ENCODE results near the gene NFYB. TPM values are rescaled to one million over a fixed set of nuclear protein-coding genes. Genes with fewer than 3 reads are reported as not detected.
A peak's percentile ranks its signal among the peaks of the same experiment; 100 is the strongest.

The NFYB gene
- total RNA-seq, 1 experiment from 2014 or later: 36.7 TPM

DNA sequence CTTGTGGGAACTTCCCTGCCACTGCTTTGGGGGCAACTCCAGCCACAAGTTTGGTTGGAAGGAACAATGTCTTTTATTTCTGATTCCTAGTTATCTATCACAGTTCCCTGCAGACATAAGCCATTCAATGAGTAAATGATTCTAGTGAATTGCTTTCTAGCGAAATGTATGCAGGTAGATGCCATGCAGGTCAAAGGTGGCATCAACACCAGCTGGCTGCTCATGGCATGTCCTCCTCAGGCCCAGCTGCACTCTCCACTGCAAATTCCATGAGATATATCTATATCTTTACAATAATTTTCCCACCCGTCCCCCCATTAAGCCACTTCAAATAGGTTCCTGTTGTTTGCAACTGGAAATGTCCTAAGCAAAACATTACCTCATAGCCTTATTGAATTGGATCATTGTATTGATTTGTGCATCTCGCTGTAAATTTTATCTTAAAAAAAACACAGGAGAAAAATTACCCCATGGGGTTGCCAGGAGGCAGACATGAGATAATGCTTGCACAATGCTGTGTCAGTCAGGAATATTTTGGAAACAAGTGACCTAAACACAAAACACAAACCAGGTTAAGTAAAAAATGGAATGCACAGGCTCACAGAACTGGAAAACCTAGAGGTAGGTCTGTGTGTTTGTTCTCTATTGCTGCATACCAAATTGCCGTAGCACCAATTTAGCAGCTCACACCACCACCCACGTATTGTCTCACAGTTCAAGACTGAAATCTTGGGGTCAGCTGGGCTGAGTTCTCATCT is 44.8 kb upstream of the NFYB start:
- Histone ChIP-seq H3K4me2 (no peak overlapping the region), H3K9me2 (ENCODE audit: insufficient read depth) (no peaks in the 10 kb centered on the region), H3K9me3 (ENCODE audit: insufficient read depth, low read depth) (no peaks in the 10 kb centered on the region; the same call in 1 of the 2 replicates), H4K20me1 (ENCODE audit: insufficient read depth) (no peaks in the 10 kb centered on the region), H3K36me3 (ENCODE audit: low read depth) (no peaks in the 10 kb centered on the region), H3K27me3 (ENCODE audit: insufficient read depth, low read depth) (no peaks in the 10 kb centered on the region), H3K4me1 (replicated peaks; ENCODE audit: insufficient read depth) (peaks cover 24% of the 10 kb centered on the region), H3K79me2 (ENCODE audit: low read depth) (no peaks in the 10 kb centered on the region), H3F3A (ENCODE audit: insufficient read depth, low read depth) (peaks cover 10% of the 10 kb centered on the region), H3K27ac (no peak overlapping the region), H2AFZ (no peak overlapping the region), H3K4me3 (no peak overlapping the region)
- BruUV-seq (replicated peaks): no TSS peak
- CTCF ChIA-PET: no interaction called here
- no peak for TF ChIP-seq EZH2 (IDR thresholded peaks at IDR 0.05; ENCODE audit: low read depth)
- POLR2A ChIA-PET (ENCODE audit: unreplicated experiment): no interaction called here
- DNase-seq: peak in 1 of 2 experiments; percentile 59
- intact Hi-C loops (cut with micrococcal nuclease; ENCODE audit: unreplicated experiment): no loop called here

DNA sequence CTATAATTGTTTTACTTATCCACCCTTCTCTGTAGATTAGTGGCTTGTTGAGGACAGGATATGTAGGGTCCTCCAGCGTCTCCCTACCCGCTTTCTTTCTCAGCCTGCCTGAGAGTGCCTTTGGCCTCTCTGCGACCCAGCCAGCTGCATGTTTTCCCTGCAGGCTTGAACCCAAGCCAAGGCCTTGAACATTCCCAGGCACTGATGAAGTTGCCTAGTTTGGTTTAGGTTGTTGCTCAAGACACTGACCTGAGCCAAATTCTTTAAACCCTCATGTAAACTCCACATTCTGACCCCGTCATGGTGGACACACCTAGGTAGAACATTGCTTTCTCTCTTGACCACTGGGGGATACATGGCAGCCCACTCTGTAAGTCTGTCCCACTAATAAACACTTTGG is 44.1 kb upstream of the NFYB start:
- H3K9me2 ChIP-seq (ENCODE audit: insufficient read depth): no peaks in the 10 kb centered on the region
- H3K36me3 ChIP-seq (ENCODE audit: low read depth): no peaks in the 10 kb centered on the region
- H3K27me3 ChIP-seq (ENCODE audit: insufficient read depth, low read depth): no peaks in the 10 kb centered on the region
- H3F3A ChIP-seq (ENCODE audit: insufficient read depth, low read depth): peaks cover 15% of the 10 kb centered on the region
- CTCF ChIA-PET: no interaction called here
- no peak overlapping the region for H2AFZ ChIP-seq
- H3K4me1 ChIP-seq (replicated peaks; ENCODE audit: insufficient read depth): peaks cover 31% of the 10 kb centered on the region
- H3K27ac ChIP-seq: no peak overlapping the region
- H3K4me2 ChIP-seq: no peak overlapping the region
- no peak overlapping the region for H3K4me3 ChIP-seq
- H3K9me3 ChIP-seq (ENCODE audit: insufficient read depth, low read depth): no peaks in the 10 kb centered on the region; the same call in 1 of the 2 replicates
- TF ChIP-seq, protein P1, sequence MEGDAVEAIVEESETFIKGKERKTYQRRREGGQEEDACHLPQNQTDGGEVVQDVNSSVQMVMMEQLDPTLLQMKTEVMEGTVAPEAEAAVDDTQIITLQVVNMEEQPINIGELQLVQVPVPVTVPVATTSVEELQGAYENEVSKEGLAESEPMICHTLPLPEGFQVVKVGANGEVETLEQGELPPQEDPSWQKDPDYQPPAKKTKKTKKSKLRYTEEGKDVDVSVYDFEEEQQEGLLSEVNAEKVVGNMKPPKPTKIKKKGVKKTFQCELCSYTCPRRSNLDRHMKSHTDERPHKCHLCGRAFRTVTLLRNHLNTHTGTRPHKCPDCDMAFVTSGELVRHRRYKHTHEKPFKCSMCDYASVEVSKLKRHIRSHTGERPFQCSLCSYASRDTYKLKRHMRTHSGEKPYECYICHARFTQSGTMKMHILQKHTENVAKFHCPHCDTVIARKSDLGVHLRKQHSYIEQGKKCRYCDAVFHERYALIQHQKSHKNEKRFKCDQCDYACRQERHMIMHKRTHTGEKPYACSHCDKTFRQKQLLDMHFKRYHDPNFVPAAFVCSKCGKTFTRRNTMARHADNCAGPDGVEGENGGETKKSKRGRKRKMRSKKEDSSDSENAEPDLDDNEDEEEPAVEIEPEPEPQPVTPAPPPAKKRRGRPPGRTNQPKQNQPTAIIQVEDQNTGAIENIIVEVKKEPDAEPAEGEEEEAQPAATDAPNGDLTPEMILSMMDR (conservative IDR thresholded peaks at IDR 0.05): no peak
- TF ChIP-seq EZH2 (IDR thresholded peaks at IDR 0.05; ENCODE audit: low read depth): no peak
- no peaks in the 10 kb centered on the region for H4K20me1 ChIP-seq (ENCODE audit: insufficient read depth)
- peak in 1 of 2 experiments; percentile 65 for DNase-seq
- POLR2A ChIA-PET (ENCODE audit: unreplicated experiment): no interaction called here
- H3K79me2 ChIP-seq (ENCODE audit: low read depth): no peaks in the 10 kb centered on the region
- intact Hi-C loops (cut with micrococcal nuclease; ENCODE audit: unreplicated experiment): no loop called here
- BruUV-seq (replicated peaks): no TSS peak

DNA sequence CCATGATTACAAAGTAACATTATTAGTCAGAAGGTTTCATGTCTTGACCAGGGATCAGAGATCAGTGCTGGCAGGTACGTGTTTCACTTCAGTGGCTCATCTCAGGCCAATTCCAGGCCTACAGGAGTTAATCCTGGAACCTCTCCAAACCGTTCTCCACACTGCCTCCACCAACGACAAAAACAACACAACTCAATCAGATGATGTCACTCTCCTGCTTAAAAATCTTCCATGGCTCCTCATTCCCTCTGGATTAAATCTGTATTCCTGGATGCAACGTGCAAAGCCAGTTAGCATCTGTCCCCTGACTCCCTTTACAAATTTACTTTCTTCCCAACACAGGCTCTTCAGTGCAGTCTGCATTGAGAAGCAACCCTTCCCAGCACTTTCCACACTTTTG is 43.3 kb upstream of the NFYB start:
- Histone ChIP-seq H2AFZ (no peak overlapping the region), H4K20me1 (ENCODE audit: insufficient read depth) (no peaks in the 10 kb centered on the region), H3K79me2 (ENCODE audit: low read depth) (no peaks in the 10 kb centered on the region), H3K4me3 (no peak overlapping the region), H3K27ac (no peak overlapping the region), H3K9me3 (ENCODE audit: insufficient read depth, low read depth) (no peaks in the 10 kb centered on the region; the same call in 1 of the 2 replicates), H3K4me2 (no peak overlapping the region), H3K9me2 (ENCODE audit: insufficient read depth) (no peaks in the 10 kb centered on the region), H3F3A (ENCODE audit: insufficient read depth, low read depth) (peaks cover 22% of the 10 kb centered on the region), H3K27me3 (ENCODE audit: insufficient read depth, low read depth) (no peaks in the 10 kb centered on the region), H3K36me3 (ENCODE audit: low read depth) (no peaks in the 10 kb centered on the region), H3K4me1 (replicated peaks; ENCODE audit: insufficient read depth) (peaks cover 38% of the 10 kb centered on the region)
- no peak for TF ChIP-seq EZH2 (IDR thresholded peaks at IDR 0.05; ENCODE audit: low read depth)
- TF ChIP-seq, protein P1 (conservative IDR thresholded peaks at IDR 0.05): no peak
- intact Hi-C loops (cut with micrococcal nuclease; ENCODE audit: unreplicated experiment): no loop called here
- ChIA-PET CTCF (no interaction called here), POLR2A (ENCODE audit: unreplicated experiment) (no interaction called here)
- no TSS peak for BruUV-seq (replicated peaks)
- DNase-seq: no peak

Data from PC-9 (cell line).